HepG2 (cell line): Measurements from ENCODE around the gene CCM2. TPM values are rescaled to one million over a fixed set of nuclear protein-coding genes. Genes with fewer than 3 reads are reported as not detected.

ENCODE experiments used
- ATAC-seq: fragments of 200-7000 bp; cut with Tn5 transposase; 3 replicates; pipeline ENCODE4 v1.9.1; 2020; ENCODE audit warnings: mild to moderate bottlenecking, moderate library complexity
- BruUV-seq: library from RNA; stranded (reverse); fragments of 400-500 nt; replicated peaks from 2 replicates; lab custom pipeline; 2021; lab: Mats Ljungman, UMichigan
- CTCF ChIA-PET: fragments of 300-600 bp; formaldehyde crosslinking; extraction: SDS; loops from one replicate; lab custom pipeline; 2021; ENCODE audit warnings: low total read pairs, inconsistent platforms, low intra/inter-chr PET ratio; lab: Yijun Ruan, JAX
- POLR2A ChIA-PET: fragments of 350-600 bp; sonication (Branson Sonifier 250); formaldehyde crosslinking; loops from one replicate; lab custom pipeline; 2020; ENCODE audit warnings: antibody characterized with exemption, inconsistent platforms; lab: Yijun Ruan, JAX
- DNase-seq: peaks from one replicate; pipeline ENCODE4 v3.0.0-alpha.2; 2015; ENCODE audit warnings: low spot score
- FAIRE-seq: peaks from 3 replicates; lab custom pipeline; 2011; peaks lifted over from hg19 to GRCh38; lab: Jason Lieb, UNC
- H2AFZ ChIP-seq: one replicate; pipeline ENCODE4 v1.6.1; 2011; ENCODE audit warnings: low read length, inconsistent platforms
- H3K27ac ChIP-seq: fragments of 300-600 bp; 3 replicates; pipeline ENCODE4 v1.8.0; 2011; ENCODE audit warnings: mixed run types, mild to moderate bottlenecking, mixed read lengths, low read length, inconsistent platforms; ENCODE audit not compliant: insufficient read depth; ENCODE audit errors: extremely low read length
- H3K27me3 ChIP-seq, 2 experiments: fragments of 200-600 bp in 1 of 2; 2 replicates in 1 of 2; 3 replicates in 1 of 2; pipeline versions ENCODE4 v1.6.0 to v1.8.0; 2011; ENCODE audit warnings: low read length in 2 of 2, mild to moderate bottlenecking in 2 of 2, moderate library complexity in 2 of 2, inconsistent platforms in 1 of 2; ENCODE audit not compliant: insufficient read depth in 2 of 2, control insufficient read depth in 1 of 2
- H3K36me3 ChIP-seq, 2 experiments: fragments of 200-600 bp in 1 of 2; replicated peaks in 1 of 2; 2 replicates in 1 of 2; 3 replicates in 1 of 2; pipeline versions ENCODE4 v1.5.1 to v1.8.0; 2011; ENCODE audit warnings: low read length in 2 of 2, inconsistent platforms in 1 of 2; ENCODE audit not compliant: insufficient read depth in 2 of 2, control insufficient read depth in 1 of 2
- H3K4me1 ChIP-seq: 2 replicates; pipeline ENCODE4 v1.5.1; 2012; ENCODE audit warnings: low read length, inconsistent platforms; ENCODE audit not compliant: insufficient read depth
- H3K4me2 ChIP-seq: 2 replicates; pipeline ENCODE4 v1.6.0; 2011; ENCODE audit warnings: low read depth, low read length, inconsistent platforms
- H3K4me3 ChIP-seq, 3 experiments: fragments of 200-600 bp in 1 of 3; sonication (generic), shearing (Covaris generic) in 1 of 3; replicated peaks in 1 of 3; 2 replicates each; pipeline ENCODE4 v1.5.1; 2011 to 2016; ENCODE audit warnings: low read length in 3 of 3, inconsistent platforms in 2 of 3, low read depth in 2 of 3, mild to moderate bottlenecking in 2 of 3, control low read depth in 1 of 3, mixed read lengths in 1 of 3; ENCODE audit not compliant: insufficient read depth in 1 of 3
- H3K79me2 ChIP-seq: one replicate; pipeline ENCODE4 v1.6.1; 2011; ENCODE audit warnings: low read length, inconsistent platforms; ENCODE audit not compliant: insufficient read depth
- H3K9ac ChIP-seq: 2 replicates; pipeline ENCODE4 v1.6.0; 2011; ENCODE audit warnings: mild to moderate bottlenecking, low read depth, low read length, inconsistent platforms; ENCODE audit not compliant: insufficient read depth
- H3K9me3 ChIP-seq: 2 replicates; pipeline ENCODE4 v1.5.1; 2012; ENCODE audit warnings: mild to moderate bottlenecking, low read length
- H4K20me1 ChIP-seq: 2 replicates; pipeline ENCODE4 v1.6.0; 2011; ENCODE audit warnings: inconsistent platforms, mild to moderate bottlenecking, low read length, moderate library complexity; ENCODE audit not compliant: insufficient read depth
- CBFB ChIP-seq: sonication (generic); formaldehyde crosslinking; IDR thresholded peaks from 2 replicates; pipeline ENCODE4 v1.4.0; 2020; ENCODE audit warnings: missing genetic modification reagents
- KAT8 ChIP-seq: IDR thresholded peaks from 2 replicates; pipeline ENCODE4 v1.6.1; 2016; ENCODE audit warnings: missing genetic modification reagents, missing compliant biosample characterization
- RBM22 ChIP-seq: fragments of 200-400 bp; formaldehyde crosslinking; optimal IDR thresholded peaks from 2 replicates; pipeline ENCODE3; 2017; ENCODE audit warnings: mild to moderate bottlenecking, low read length, moderate library complexity
- SMARCC2 ChIP-seq: fragments of 450-650 bp; IDR thresholded peaks from 2 replicates; pipeline ENCODE4 v1.6.1; 2017; ENCODE audit warnings: antibody characterized with exemption, mild to moderate bottlenecking
- USF2 ChIP-seq, 2 experiments: sonication (generic) in 1 of 2; formaldehyde crosslinking in 1 of 2; IDR thresholded peaks; 2 replicates each; pipeline versions ENCODE4 v1.5.1 to v1.6.1; 2011 to 2020; ENCODE audit warnings: borderline replicate concordance in 1 of 2, low read depth in 1 of 2, low read length in 1 of 2, mild to moderate bottlenecking in 1 of 2, missing genetic modification reagents in 1 of 2, moderate library complexity in 1 of 2
- YEATS2 ChIP-seq: sonication (generic); formaldehyde crosslinking; IDR thresholded peaks from 2 replicates; pipeline ENCODE4 v1.4.0; 2020; ENCODE audit warnings: missing genetic modification reagents, borderline replicate concordance
- ZBTB10 ChIP-seq: sonication (generic); formaldehyde crosslinking; IDR thresholded peaks from 2 replicates; pipeline ENCODE4 v1.4.0; 2020; ENCODE audit warnings: missing genetic modification reagents, borderline replicate concordance
- ZNF121 ChIP-seq: sonication (generic); formaldehyde crosslinking; IDR thresholded peaks from 2 replicates; pipeline ENCODE4 v1.5.0; 2020; ENCODE audit warnings: mild to moderate bottlenecking, missing genetic modification reagents
- ZNF317 ChIP-seq: sonication (generic); formaldehyde crosslinking; IDR thresholded peaks from 2 replicates; pipeline ENCODE4 v1.5.0; 2020; ENCODE audit warnings: mild to moderate bottlenecking, missing genetic modification reagents
- ZNF770 ChIP-seq: sonication (generic); formaldehyde crosslinking; IDR thresholded peaks from 2 replicates; pipeline ENCODE4 v1.5.0; 2020; ENCODE audit warnings: mild to moderate bottlenecking, missing genetic modification reagents
- WGBS: methylation state at CpG from one replicate; pipeline ENCODE4 v1.1.6; 2017; ENCODE audit warnings: low lambda C conversion rate; 5-methylcytosine and 5-hydroxymethylcytosine counted together
- in situ Hi-C: cut with HindIII; loops from 2 replicates; pipeline ENCODE4 v1.10.0; 2017; ENCODE audit warnings: low pct_unique_long_range_greater_than_20kb; ENCODE audit not compliant: extremely low pct_ligation_motif_present
- intact Hi-C: fragments of 100-400 bp; cut with micrococcal nuclease; formaldehyde crosslinking; loops from one replicate; pipeline ENCODE4 v1.10.0; 2022; ENCODE audit not compliant: unreplicated experiment
- polyA plus RNA-seq, 8 experiments: library from polyadenylated mRNA; depleted of rRNA in 3 of 8; stranded (reverse) in 7 of 8; unstranded in 1 of 8; fragments of >200 nt; fragmentation: Illumina TruSeq in 4 of 8; extraction: Trizol in 4 of 8; gene quantifications; 2 replicates each; pipeline versions ENCODE4 v1.2.1 to v1.2.3, GENCODE V29; 2011 to 2016; ENCODE audit warnings: low read depth in 4 of 8, missing spikeins in 1 of 8, mixed read lengths in 1 of 8; ENCODE audit not compliant: insufficient read depth in 1 of 8
- total RNA-seq, 5 experiments: library from RNA; depleted of rRNA; stranded (reverse); fragments of >200 nt; fragmentation: Illumina TruSeq; extraction: Trizol; gene quantifications; 2 replicates each; pipeline ENCODE4 v1.2.3, GENCODE V29; 2016; ENCODE audit warnings: low read depth in 1 of 5

CCM2 gene
- total and polyA plus RNA-seq, 2 of the 13 experiments (the other 11 are each of a cell fraction or from before 2014, with no cell fraction given), result 13.7 to 15.8 TPM

GRCh38 chr7:45001826-45002225 lies 1.8 kb downstream of the CCM2 start:
- no peak for TF ChIP-seq RBM22
- no peak for TF ChIP-seq ZNF317
- TF ChIP-seq SMARCC2, result no peak
- TF ChIP-seq ZNF770, result no peak
- TF ChIP-seq CBFB (CRISPR knock-in tag), result no peak
- no peaks in the 10 kb centered on the region for H4K20me1 ChIP-seq
- peaks cover 25% of the 10 kb centered on the region for H3K79me2 ChIP-seq
- H3K36me3 ChIP-seq, result no peaks in the 10 kb centered on the region
- ChIA-PET POLR2A (interaction anchor here (1.4 to 7.0 kb wide), 2 partner anchors 29 to 428 kb away, joined by 3 to 83 read pairs; partner anchors contain the start of gene DDX56), CTCF (no interaction called here)
- H3K9me3 ChIP-seq, result no peaks in the 10 kb centered on the region
- in situ Hi-C loops (no loop called here), intact Hi-C loops (loop anchor here (5.0 kb wide), 1 partner anchor 110 kb away; the partner anchor contains the start of gene TBRG4)
- H3K4me1 ChIP-seq, result peaks cover 24% of the 10 kb centered on the region
- no peak for DNase-seq
- no peak overlapping the region for H3K27ac ChIP-seq
- peak overlapping the region; percentile 78 for H3K4me2 ChIP-seq
- no peak overlapping the region for H3K9ac ChIP-seq
- no peak overlapping the region for H2AFZ ChIP-seq
- WGBS, result 91% methylated on average over 2 of the region's 2 CpGs
- ATAC-seq, result no peak
- no peak overlapping the region for H3K4me3 ChIP-seq
- FAIRE-seq, result no peak
- no TSS peak for BruUV-seq
- no peaks in the 10 kb centered on the region for H3K27me3 ChIP-seq

GRCh38 chr7:45003789-45004188 lies 3.8 kb downstream of the CCM2 start:
- no peak for ATAC-seq
- FAIRE-seq, result no peak
- BruUV-seq, result no TSS peak
- Histone ChIP-seq H4K20me1 (no peaks in the 10 kb centered on the region), H3K27me3 (no peaks in the 10 kb centered on the region), H2AFZ (no peak overlapping the region), H3K36me3 (no peaks in the 10 kb centered on the region), H3K9me3 (no peaks in the 10 kb centered on the region), H3K4me3 (no peak overlapping the region), H3K4me2 (no peak overlapping the region), H3K27ac (no peak overlapping the region), H3K79me2 (peaks cover 27% of the 10 kb centered on the region), H3K9ac (no peak overlapping the region), H3K4me1 (peaks cover 21% of the 10 kb centered on the region)
- intact Hi-C loops, result loop anchor here (5.0 kb wide), 1 partner anchor 109 kb away; the partner anchor contains the start of gene TBRG4
- no peak for DNase-seq
- WGBS, result 98% methylated on average over 4 of the region's 4 CpGs
- in situ Hi-C loops, result no loop called here
- ChIA-PET POLR2A (interaction anchor here (0.5 kb wide), 1 partner anchor 243 kb away, joined by 3 read pairs; no protein-coding TSS in a partner anchor), CTCF (no interaction called here)
- TF ChIP-seq KAT8 (CRISPR knock-in tag) (no peak), USF2 (IDR thresholded peaks at IDR 0.05; ENCODE audit: low read depth, low read length) (no peak), USF2 (CRISPR knock-in tag; IDR thresholded peaks at IDR 0.05; ENCODE audit: borderline replicate concordance) (no peak), YEATS2 (CRISPR knock-in tag) (no peak), ZNF121 (peak; percentile 49), ZBTB10 (no peak)
